NCI-H69 (cell line): ENCODE measurements around the gene LIMA1.

Experiments used
- DNase-seq: peaks from one replicate; lab custom pipeline; 2025; lab: John Stamatoyannopoulos, UW

Gene LIMA1

GRCh38 chr12:50129290-50129689 is 154.0 kb downstream of the LIMA1 start:
- DNase-seq, result no peak

DNA sequence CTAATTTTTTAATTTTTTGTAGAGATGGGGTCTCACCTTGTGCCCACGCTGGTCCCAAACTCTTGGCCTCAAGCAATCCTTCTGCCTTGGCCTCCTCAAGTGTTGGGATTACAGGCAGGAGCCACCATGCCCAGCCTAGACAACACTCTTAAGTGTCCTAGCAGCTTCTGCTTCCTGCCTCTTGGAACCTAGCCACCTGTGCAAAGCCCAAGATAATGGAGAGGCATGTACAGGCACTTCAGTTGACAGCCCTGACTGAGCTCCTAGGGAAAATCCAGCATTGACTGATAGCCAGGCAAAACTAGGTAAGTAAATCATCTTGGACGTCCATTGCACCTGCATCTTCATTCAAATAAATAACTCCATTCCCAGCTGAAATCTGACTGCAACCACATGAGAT is 155.8 kb downstream of the LIMA1 start:
- no peak for DNase-seq
